IPS-NIHi11 (cell line): ENCODE results near the gene KSR2.
"Not testable (repeated sequence)": the region's sequence is repeated elsewhere in the genome, so short reads cannot be mapped to it uniquely, and the experiment has no call there.

Experiments used
- DNase-seq: peaks from one replicate; pipeline ENCODE4 v3.0.0; 2012; ENCODE audit warnings: mixed read lengths, low spot score

KSR2 gene

GRCh38 chr12:117890644-117891043, 78.1 kb downstream of the KSR2 start:
- no peak for DNase-seq

DNA sequence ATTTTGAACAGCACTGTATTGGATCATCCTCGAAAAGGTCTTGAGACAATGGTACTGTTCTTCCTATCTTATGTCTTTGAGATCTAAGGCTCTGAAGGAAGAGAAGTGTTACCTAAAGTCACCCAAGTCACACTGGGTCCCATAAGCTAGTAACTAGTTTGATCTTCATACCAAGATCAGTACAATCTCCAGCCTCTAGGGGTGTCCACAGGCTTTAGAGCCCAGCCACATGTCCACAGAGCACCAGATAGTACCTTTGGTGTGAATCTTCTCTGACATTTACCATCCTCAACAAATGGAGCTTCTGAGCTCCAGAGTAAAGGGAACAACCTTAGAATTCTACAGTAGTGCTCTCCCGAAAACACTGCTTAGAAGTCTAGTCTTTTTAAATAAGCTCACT, 78.7 kb downstream of the KSR2 start:
- DNase-seq: no peak

- DNase-seq: no peak
These were observed 79.7 kb downstream of the KSR2 start for GRCh38 chr12:117889098-117889497.

DNA sequence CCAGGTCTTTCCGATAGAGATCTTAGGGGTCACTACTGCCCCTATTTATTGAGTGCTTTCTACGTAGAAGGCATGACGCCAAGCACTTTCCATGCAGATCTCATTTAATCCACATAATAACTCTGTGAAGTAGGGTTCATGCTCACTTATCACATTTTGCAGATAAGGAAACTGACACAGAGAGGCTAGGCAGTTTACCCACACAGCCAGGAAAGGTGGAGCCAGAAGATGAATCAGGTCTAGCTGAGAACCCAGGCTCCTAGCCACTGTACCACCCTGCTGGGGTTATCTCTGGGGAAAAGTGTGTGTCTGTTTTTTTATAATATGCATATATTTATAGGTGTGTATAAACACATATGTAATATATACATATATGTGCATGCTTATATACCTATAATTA, 83.6 kb downstream of the KSR2 start:
- no peak for DNase-seq

DNA sequence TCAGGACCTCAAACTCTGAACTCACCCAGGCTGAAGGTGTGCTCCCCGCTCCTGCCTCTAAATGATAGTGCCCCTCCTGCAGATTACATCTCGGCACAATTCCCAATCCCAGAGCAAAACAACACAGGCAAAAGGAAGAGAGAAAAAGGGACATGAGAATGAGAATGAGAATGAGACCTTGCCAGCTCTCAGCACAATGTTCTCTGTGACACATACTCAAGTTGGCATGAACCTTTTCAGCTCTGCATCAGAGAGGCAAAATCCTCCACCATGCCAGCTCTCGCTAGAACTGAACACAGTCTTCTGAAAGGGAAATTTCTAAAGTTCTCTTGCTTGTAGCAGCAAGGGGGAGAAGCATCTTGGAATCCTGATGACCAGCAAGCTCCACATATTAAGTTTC, 84.6 kb downstream of the KSR2 start:
- no peak for DNase-seq

DNA sequence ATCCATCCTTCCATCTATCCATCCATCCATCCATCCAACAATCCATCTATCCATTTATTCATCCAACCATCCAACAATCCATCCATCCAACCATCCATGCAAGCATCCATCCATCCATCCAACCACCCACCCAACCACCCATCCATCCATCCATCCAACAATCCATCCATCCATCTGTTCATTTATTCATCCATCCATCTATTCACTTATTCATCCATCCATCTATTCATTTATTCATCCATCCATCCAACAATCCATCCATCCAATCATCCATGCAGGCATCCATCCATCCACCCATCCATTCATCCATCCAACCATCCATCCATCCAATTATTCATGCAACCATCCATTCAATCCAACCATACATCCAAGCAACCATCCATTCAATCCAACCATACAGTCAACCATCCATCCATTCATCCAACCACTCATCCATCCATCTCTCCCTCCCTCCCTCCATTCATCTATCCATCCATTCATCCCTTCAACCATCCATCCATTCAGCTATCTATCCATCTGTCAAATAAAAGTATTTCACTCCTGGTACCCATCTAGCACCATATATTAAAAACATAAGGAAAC, 86.1 kb downstream of the KSR2 start:
- no peak for DNase-seq

- no peak for DNase-seq
These were observed 86.6 kb downstream of the KSR2 start for GRCh38 chr12:117882181-117882580.

GRCh38 chr12:117881517-117881916, 87.3 kb downstream of the KSR2 start:
- no peak for DNase-seq

- DNase-seq: no peak
These were observed 90.2 kb downstream of the KSR2 start for GRCh38 chr12:117878605-117879004.

- DNase-seq: no peak
These were observed 92.4 kb downstream of the KSR2 start for GRCh38 chr12:117876436-117876816.

GRCh38 chr12:117875744-117876435, 92.9 kb downstream of the KSR2 start:
- DNase-seq: peak; percentile 80

GRCh38 chr12:117874842-117875434, 93.9 kb downstream of the KSR2 start:
- DNase-seq: peak; percentile 84

GRCh38 chr12:117874198-117874597, 94.6 kb downstream of the KSR2 start:
- DNase-seq: not testable (repeated sequence)

DNA sequence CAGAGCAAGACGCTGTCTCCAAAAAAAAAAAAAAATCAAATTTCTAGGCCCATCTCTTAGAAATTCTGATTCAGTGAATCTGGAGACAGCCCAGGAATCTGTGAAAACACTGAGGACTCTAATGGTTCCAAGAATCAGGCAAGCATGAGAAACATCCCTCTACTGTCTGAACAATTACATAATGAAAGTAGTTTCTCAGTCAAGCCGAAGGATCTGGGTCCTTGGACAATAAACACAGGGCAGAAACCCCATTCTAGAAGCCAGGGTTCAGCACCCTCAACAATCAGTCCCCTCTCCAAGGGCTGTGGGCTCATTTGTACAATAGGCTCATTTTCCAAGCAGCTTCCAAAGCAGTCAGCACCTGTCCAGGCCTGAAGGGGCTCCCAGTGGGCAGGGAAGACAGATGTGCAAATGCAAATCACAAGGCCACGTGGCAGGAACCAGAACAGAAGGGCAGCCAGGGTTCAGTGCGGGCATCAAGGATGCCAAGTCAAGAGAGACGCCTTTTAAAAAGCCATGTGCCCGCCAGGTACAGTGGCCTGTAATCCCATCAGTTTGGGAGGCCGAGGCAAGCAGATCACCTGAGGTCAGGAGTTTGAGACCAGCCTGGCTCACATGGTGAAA, 96.1 kb downstream of the KSR2 start:
- DNase-seq: no peak

DNA sequence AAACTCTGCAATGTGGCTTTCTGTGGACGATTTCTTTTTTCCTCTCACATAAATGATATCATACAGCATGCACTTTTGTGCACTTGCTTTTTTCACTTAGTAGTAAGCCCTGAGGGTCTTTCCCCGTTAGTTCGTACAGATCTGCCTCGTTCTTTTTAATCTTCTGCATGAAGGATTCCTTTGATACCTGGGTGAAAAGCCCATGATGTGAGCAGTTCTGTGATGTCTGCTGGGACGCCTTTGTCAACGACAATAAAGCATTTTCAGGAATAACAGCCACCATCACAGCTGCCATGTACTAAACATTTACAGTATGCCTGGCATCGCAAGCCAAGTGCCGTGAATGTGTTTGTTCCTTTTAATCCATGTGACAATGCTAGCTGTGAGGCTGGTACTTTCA, 99.2 kb downstream of the KSR2 start:
- no peak for DNase-seq

- no peak for DNase-seq
These were observed 101.4 kb downstream of the KSR2 start for GRCh38 chr12:117867348-117867747.

DNA sequence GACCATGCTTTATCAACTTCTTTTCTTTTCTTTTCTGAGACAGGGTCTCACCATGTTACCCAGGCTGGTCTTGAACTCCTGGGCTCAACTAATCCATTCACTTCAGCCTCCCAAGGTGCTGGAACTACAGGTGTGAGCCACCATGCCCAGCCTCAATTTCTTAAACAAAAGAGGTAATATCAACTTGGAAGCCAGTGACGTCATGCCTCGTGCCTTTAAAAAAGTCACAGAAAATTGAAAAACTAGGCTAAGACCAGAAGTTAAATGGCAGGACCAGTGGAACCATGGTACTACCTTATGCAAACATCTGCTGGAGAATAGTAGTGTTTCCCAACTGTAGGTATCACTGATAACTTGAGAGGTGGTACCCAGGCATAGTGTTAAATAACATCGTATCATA, 103.3 kb downstream of the KSR2 start:
- DNase-seq: no peak

DNA sequence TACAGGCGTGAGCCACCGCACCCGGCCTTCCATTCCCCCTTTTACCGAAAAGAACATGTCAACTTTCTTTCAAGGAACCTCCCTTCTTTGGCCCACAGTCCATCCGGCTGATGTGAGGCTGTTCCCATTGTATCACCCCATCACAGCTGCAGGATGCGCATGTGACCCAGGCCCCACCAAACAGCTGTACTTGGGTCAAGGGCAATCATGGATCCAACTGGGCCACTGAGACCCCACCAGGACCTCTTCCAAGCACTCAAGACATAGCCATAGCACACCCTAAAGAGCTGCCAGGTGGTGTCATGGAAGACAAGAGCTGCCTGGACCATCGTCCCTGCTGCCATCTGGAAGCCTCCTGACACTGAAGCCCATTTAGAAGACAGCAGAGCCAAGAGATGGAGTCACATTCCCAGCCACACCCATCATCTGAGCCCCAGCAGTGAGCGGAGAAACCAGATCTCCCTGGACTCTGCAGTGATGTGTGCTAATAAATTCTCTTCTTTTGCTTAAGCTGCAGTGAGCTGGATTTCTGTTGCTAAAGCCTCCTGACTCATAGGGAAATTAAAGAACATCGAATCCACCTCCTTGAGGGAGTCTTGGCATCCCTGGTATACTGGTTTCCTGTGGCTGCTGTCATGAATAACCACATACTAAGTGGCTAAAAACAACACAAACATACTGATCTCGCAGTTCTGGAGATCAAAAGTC, 105.6 kb downstream of the KSR2 start:
- DNase-seq: no peak

DNA sequence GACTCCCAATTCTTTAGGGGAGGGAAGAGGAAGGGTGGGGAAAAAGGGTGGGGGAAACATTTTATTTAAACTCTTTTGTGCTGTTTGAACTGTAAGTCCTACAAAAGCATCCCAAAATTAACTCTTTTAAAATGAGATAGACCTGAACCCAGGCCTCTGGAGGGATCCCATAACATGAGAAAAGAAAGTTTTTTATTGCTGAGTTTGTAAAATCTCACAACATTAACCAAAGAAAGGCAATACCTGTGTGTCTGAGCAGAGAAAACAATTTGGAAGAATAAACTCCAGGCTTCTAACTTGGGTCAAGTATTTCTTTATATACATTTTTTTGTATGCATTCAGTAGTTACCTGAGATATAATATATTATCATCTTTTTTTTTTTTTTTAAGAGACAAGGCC, 107.1 kb downstream of the KSR2 start:
- no peak for DNase-seq

DNA sequence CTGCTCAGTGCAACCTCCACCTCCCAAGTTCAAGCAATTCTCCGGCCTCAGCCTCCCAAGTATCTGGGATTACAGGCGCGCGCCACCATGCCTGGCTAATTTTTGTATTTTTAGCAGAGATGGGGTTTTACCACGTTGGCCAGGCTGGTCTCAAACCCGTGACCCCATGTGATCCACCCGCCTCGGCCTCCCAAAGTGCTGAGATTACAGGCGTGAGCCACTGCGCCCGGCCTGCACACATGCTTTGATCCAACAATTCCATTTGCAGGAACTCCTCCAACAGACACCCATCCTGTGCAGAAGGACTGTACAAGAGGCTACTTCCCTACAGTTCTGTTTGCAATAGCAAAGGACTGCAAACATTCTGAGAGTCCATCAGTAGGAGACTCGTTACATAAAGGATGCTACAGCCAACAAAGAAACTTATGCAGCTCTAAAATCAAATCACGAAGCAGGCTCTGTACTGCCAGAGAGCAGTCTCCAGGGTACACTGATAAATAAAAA, 108.0 kb downstream of the KSR2 start:
- DNase-seq: not testable (repeated sequence)

DNA sequence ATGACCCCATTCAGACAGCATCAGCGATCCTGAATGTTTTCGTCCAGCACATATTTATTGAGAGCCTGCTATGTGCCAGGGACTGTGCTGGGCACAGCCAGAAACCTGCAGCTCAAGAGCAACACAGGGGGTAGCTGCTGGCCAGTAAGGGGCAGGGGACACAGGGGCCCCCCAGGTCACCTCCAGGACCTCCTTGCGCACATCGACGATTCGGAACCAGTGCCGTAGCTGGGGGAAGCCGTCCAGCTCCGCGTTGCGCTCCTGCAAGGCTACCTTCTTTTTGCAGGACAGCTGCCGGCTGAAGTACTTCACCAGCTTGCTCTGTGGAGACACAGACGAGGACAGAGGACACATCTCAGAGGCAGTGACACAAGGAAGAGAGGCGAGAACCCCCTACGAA, 108.7 kb downstream of the KSR2 start:
- no peak for DNase-seq
